ENCODE measurements around the gene LRP2BP.
"Not testable (repeated sequence)": the region's sequence is repeated elsewhere in the genome, so short reads cannot be mapped to it uniquely, and the experiment has no call there.

The LRP2BP gene

DNA sequence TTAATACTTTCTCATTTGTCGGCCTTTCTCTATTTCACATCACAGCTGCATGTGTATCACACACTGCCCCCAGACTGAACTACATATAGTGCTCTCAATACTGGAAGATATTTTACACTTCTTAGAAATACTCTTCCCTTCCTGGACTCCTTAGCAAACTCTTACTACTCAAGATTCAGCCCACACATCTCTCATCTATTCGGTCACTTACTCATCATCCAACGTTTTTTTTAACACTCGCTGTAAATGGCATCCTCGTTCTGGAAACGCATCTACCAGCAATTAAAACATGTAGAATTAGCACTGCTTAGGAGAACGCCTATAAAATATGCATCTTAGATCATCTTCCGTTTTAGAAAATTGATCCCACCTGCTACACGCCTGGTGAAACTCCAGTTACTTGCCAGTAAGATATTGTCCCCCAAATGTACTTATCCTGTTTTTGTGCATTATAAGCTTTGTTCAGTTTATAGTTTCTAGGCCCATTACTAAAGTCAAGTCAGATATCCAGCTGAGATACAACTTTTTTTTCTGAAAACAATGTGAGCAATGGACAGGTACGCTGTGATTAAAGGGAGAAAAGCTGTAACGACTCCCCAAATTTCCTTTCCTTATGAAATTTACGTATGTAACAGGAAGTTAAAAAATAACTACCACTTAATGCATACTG is 1.0 kb downstream of the LRP2BP start:
- no peak for DNase-seq

DNA sequence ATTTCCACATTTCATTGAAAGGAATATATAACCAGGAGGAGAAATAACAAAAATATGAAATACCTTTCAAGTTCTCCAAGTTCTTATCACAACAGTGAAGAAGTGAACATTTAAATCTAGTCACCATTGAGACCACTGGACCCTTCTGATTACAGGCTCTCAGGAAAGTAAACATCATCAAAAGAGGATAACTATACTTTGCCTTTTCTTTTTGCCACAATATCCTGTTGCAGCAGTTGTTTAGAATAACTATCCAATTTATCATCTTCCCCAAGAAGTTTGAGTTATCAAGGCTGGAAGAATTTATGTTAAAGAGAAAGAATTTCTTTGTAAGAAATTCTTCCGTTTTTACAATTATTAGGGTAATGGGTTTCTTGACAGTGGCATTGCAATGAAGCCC is 3.6 kb downstream of the LRP2BP start:
- no peak for DNase-seq

GRCh38 chr4:185390941-185391340 is 4.8 kb downstream of the LRP2BP start:
- no peak for DNase-seq

- DNase-seq: no peak
Measured at GRCh38 chr4:185387957-185388356, 7.8 kb downstream of the LRP2BP start.

GRCh38 chr4:185384930-185385331 is 10.8 kb downstream of the LRP2BP start:
- DNase-seq: no peak

- DNase-seq: no peak
Measured at GRCh38 chr4:185384061-185384460, 11.7 kb downstream of the LRP2BP start.

DNA sequence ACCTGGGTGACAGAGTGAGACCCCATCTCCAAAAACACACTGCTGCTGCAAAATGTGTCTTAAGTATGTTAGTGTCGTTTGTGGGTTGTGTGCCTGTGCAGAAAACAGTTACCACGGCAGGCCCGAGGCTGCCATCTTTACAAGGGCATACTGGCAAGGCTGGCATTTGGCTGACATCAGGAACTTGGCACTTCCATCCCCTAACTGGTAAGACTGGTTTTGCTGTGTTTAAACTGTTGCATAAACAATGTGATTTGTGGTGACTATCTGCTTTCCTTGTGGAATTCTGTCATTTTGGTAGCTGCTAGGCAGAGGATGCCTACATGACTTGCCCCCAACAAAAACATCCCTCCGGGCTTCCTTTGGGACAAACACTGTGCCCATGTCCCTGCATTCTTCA is 12.3 kb downstream of the LRP2BP start:
- no peak for DNase-seq

GRCh38 chr4:185382754-185383153 is 13.0 kb downstream of the LRP2BP start:
- no peak for DNase-seq

GRCh38 chr4:185381288-185382196 is 14.2 kb downstream of the LRP2BP start:
- no peak for DNase-seq

- DNase-seq: no peak
Measured at GRCh38 chr4:185380320-185380719, 15.4 kb downstream of the LRP2BP start.

DNA sequence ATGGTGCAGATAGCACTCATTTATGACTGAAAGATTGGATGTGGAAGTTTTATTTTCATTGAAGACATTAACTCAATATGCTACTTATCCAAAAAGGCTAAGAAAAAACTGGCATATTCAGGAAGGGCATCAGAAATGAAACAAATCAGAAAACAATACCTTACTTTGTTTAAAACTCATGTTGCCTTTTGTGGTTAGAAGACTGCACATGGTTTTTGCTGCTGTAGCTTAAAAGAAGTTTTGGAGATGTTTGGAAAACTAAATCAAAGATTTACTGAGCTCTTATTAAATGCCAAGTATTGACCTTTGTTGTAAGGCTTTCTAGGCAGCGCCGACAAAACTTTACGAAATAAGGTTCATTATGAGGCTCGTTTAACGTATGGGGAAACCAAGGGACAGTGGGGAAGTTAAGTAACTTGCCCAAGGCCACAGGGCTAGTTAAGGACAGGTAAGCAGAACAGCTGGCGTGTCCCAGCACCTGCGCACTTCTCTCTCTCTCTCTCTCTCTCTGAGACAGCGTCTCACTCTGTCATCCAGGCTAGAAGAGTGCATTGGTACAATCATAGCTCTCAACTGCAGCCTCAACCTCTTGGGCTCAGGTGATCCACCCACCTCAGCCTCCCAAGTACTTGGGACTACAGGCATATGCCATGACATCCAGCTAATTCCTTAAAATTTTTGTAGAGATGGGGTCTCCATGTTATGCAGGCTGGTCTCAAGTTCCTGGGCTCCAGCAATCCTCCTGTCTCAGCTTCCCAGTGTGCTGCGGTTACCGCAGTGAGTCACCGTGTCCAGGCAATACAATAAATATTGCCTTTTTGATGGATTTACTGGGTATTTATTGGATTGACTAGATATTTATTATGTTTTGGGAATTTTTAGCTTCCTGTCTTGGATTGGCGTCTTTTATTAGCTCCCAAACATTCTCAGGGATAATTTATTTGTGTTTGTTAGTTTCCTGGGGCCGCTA is 16.1 kb downstream of the LRP2BP start:
- DNase-seq: no peak

DNA sequence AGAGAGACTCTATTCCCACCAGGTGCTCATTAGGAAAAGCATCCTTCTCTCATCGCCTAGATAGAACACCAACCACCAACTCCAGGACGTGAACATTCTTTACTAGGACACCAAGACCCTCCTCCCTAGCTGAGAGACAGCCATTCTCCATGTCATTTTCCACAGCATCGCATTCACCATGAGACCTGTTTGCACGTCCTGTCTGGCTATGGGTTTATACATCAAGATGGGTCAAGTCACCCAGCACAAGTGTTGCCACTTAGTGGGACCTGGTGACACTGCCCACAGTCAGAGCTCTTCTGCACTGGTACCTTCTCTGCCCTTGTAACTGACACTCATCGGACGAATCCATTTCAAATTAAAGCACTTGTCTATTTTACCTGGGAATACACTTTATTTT is 17.5 kb downstream of the LRP2BP start:
- DNase-seq: no peak

GRCh38 chr4:185374573-185374972 is 21.2 kb downstream of the LRP2BP start:
- DNase-seq: no peak

GRCh38 chr4:185374027-185374426 is 21.7 kb downstream of the LRP2BP start:
- no peak for DNase-seq

GRCh38 chr4:185371702-185372101 is 24.0 kb downstream of the LRP2BP start:
- no peak for DNase-seq

DNA sequence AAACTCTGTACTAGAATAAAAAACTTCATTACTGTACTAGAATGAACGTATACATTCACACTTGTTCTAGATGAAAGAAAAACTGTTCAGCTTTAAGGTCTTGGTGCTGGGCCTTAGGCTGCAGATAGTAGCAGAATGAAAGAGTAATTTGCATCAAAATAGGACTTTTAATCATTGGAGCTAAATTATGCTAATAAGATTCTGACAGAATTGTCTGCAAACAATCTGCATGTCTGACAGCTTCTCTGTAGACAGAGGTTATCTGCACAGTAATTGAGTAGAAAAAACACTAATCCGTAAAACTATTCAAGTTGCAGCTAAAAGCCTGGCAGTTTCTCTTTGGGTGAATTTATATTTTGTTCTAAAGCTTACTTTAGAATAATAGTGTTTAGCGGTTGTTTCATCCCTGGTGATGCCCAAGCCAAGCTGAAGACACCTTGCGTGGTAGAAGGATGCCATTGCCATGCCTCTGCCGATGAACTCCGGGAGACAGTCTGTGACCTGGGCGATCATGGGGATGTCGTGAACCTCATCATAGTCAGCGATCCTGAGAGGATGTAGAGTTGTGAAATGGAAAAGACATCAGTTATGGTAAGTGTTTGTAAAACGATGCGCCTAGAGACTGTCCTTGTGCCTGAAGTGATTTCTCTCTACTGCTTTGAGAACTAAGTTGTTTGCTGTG is 25.3 kb downstream of the LRP2BP start:
- no peak for DNase-seq

- DNase-seq: no peak
Measured at GRCh38 chr4:185369731-185370130, 26.0 kb downstream of the LRP2BP start.

GRCh38 chr4:185364886-185365285 is 30.8 kb downstream of the LRP2BP start:
- no peak for DNase-seq

DNA sequence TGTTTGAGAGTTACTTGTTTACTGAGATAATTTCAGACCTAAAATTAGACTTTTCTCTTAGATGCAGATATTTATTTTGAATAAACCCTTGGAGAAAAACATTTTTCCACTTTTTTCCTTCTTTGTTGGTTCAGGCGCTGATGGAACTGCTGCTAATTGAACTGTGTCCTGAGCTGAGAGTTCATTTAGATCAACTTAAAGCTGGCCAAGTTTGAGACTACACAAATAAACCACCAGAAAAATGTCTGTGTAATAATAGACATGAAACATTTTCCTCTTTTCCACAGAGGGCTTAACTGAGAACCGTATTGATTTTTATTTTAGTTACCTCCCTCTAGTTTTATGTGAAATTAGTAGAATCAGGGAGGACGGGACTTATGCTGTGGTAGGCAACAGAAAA is 32.5 kb downstream of the LRP2BP start:
- no peak for DNase-seq

DNA sequence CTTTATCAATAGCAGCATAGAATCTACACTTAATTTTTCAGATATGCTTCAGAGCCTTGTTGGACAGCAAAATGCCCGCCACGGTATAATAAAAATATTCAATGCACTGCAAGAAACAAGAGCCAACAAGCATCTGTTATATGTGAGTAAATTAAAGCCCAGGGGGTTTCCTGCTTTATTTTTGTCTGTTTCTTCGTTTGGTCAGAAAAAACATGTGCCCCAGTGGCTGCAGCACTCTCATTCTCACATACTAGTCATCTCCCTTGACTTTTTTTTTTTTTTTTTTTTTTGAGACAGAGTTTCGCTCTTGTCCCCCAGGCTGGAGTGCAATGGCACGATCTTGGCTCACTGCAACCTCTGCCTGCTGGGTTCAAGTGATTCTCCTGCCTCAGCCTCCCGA is 33.2 kb downstream of the LRP2BP start:
- not testable (repeated sequence) for DNase-seq

- no peak for DNase-seq
Measured at GRCh38 chr4:185361872-185362271, 33.9 kb downstream of the LRP2BP start.

DNA sequence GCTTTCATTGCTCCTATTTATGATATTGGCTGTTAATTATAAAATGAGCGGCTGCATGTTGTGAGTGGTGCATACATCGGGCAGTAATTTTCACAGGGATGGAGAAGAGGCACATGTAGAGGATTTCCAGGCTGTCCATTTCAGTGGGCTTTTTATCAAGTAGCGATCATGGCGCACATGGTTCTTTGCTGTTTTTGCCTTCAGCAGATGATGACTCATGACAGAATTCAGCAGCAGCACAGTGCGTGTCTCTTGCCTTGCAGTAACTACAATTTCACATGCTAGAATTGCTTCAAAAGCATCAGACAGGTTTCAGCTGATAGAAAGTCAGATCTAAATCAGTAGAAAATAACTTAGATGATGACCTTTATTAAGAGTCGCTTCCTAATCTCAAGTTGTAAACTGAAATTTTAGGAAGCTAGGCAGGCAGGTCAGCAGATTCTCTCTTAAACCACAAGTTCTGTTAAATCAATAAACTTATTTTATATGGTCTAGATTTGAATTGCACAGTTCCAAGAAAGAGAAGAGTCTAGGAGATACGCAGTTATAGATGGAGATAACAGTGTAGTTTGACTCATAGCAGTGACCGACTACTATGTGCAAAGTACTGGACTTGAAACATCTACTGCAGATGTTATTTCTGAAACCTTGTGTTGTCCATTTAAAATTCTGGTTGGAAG is 35.8 kb downstream of the LRP2BP start:
- DNase-seq: no peak
